Neutrophil (primary cell): ENCODE data around the gene PRR36.

Experiments
- H3K27ac ChIP-seq: fragments of 200-600 bp; sonication (generic); 2 replicates; pipeline ENCODE4 v1.5.1; 2016; ENCODE audit warnings: mild to moderate bottlenecking, moderate library complexity
- H3K27me3 ChIP-seq: fragments of 200-600 bp; sonication (generic); 2 replicates; pipeline ENCODE4 v1.6.0; 2016; ENCODE audit warnings: mild to moderate bottlenecking
- H3K36me3 ChIP-seq: fragments of 200-600 bp; sonication (generic); 2 replicates; pipeline ENCODE4 v1.5.1; 2017
- H3K4me1 ChIP-seq, 2 experiments: fragments of 200-600 bp in 1 of 2; sonication (generic) in 1 of 2; 1 replicate in 1 of 2; 2 replicates in 1 of 2; pipeline versions ENCODE4 v1.5.1 to v1.6.1; 2013 to 2016; ENCODE audit warnings: low read depth in 1 of 2, low read length in 1 of 2, mild to moderate bottlenecking in 1 of 2, moderate library complexity in 1 of 2; ENCODE audit not compliant: control insufficient read depth in 1 of 2, insufficient read depth in 1 of 2
- H3K4me3 ChIP-seq, 2 experiments: fragments of 200-600 bp in 1 of 2; sonication (generic) in 1 of 2; 1 replicate in 1 of 2; 2 replicates in 1 of 2; pipeline ENCODE4 v1.5.1; 2013 to 2016; ENCODE audit warnings: low read depth in 1 of 2, low read length in 1 of 2, mild to moderate bottlenecking in 1 of 2, moderate library complexity in 1 of 2
- H3K9me3 ChIP-seq: fragments of 200-600 bp; sonication (generic); 2 replicates; pipeline ENCODE4 v1.5.1; 2016
- TF ChIP-seq, protein P1 (sequence below): fragments of 200-600 bp; sonication (generic); IDR thresholded peaks from 2 replicates; pipeline ENCODE4 v1.5.1; 2016; ENCODE audit warnings: antibody characterized with exemption

PRR36 gene

GRCh38 chr19:7881910-7882309, 7.7 kb upstream of the PRR36 start:
- Histone ChIP-seq H3K4me1 (no peaks in the 10 kb centered on the region), H3K4me3 (no peak overlapping the region), H3K27me3 (peaks cover 33% of the 10 kb centered on the region), H3K9me3 (no peaks in the 10 kb centered on the region), H3K36me3 (no peaks in the 10 kb centered on the region), H3K27ac (no peak overlapping the region)
- TF ChIP-seq, protein P1, sequence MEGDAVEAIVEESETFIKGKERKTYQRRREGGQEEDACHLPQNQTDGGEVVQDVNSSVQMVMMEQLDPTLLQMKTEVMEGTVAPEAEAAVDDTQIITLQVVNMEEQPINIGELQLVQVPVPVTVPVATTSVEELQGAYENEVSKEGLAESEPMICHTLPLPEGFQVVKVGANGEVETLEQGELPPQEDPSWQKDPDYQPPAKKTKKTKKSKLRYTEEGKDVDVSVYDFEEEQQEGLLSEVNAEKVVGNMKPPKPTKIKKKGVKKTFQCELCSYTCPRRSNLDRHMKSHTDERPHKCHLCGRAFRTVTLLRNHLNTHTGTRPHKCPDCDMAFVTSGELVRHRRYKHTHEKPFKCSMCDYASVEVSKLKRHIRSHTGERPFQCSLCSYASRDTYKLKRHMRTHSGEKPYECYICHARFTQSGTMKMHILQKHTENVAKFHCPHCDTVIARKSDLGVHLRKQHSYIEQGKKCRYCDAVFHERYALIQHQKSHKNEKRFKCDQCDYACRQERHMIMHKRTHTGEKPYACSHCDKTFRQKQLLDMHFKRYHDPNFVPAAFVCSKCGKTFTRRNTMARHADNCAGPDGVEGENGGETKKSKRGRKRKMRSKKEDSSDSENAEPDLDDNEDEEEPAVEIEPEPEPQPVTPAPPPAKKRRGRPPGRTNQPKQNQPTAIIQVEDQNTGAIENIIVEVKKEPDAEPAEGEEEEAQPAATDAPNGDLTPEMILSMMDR, result no peak

- H3K36me3 ChIP-seq, result no peaks in the 10 kb centered on the region
These were observed 5.6 kb upstream of the PRR36 start for GRCh38 chr19:7879836-7880235.

GRCh38 chr19:7879111-7879807, 5.1 kb upstream of the PRR36 start:
- TF ChIP-seq, protein P1, result no peak
- Histone ChIP-seq H3K27ac (no peak overlapping the region), H3K4me3 (no peak overlapping the region), H3K27me3 (peaks cover 45% of the 10 kb centered on the region), H3K4me1 (no peaks in the 10 kb centered on the region), H3K36me3 (no peaks in the 10 kb centered on the region), H3K9me3 (no peaks in the 10 kb centered on the region)

More at GRCh38 chr19:7879836-7880235, 5.6 kb upstream of the PRR36 start:
- Histone ChIP-seq H3K4me3 (no peak overlapping the region), H3K27ac (no peak overlapping the region), H3K9me3 (no peaks in the 10 kb centered on the region), H3K27me3 (peaks cover 39% of the 10 kb centered on the region), H3K4me1 (no peaks in the 10 kb centered on the region)
- TF ChIP-seq, protein P1, result no peak

GRCh38 chr19:7877249-7877836, 3.2 kb upstream of the PRR36 start:
- Histone ChIP-seq H3K36me3 (no peaks in the 10 kb centered on the region), H3K9me3 (no peaks in the 10 kb centered on the region), H3K4me1 (peaks cover 1 to 2% of the 10 kb centered on the region in 2 experiments), H3K27me3 (peaks cover 64% of the 10 kb centered on the region), H3K4me3 (no peak overlapping the region), H3K27ac (no peak overlapping the region)
- TF ChIP-seq, protein P1, result no peak

- Histone ChIP-seq H3K9me3 (no peaks in the 10 kb centered on the region), H3K27me3 (peaks cover 71% of the 10 kb centered on the region), H3K4me1 (peaks cover 18 to 22% of the 10 kb centered on the region in 2 experiments), H3K27ac (no peak overlapping the region), H3K4me3 (no peak overlapping the region), H3K36me3 (no peaks in the 10 kb centered on the region)
- TF ChIP-seq, protein P1, result no peak
These were observed 695 bp upstream of the PRR36 start for GRCh38 chr19:7874897-7875273.
